OCI-LY1 (cell line): Measurements from ENCODE around the gene MYO3B.

ENCODE experiments used
- EZH2 ChIP-seq: fragments of 200-600 bp; sonication (generic), shearing (Covaris generic); IDR thresholded peaks from 2 replicates; pipeline ENCODE4 v1.8.0; 2017; ENCODE audit warnings: borderline replicate concordance, mixed run types, mild to moderate bottlenecking, antibody characterized with exemption, low read length, moderate library complexity, mixed read lengths
- TF ChIP-seq, protein P1 (sequence below): fragments of 200-600 bp; sonication (generic), shearing (Covaris generic); IDR thresholded peaks from 2 replicates; pipeline ENCODE4 v1.5.1; 2017; ENCODE audit warnings: mild to moderate bottlenecking, antibody characterized with exemption, low read length, moderate library complexity, mixed read lengths

DNA sequence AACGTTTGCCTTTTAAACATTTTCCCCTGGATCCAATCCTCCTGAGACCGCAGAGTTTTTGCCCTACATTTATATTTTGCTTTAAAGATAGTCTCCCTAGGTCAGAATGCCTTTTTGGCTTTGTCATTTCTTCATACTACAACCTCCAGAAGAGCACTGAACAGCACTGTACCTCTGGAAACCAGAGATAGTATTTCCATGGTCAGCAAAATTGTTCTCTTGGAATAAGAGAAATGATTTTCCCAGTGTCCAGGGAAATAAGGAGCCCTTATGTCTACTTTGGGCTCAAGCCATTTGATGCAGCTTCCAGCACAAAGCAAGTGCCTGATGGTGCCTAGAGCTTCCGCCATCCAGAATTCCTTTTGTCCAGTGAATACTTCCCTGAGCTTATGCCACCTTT is 461.7 kb downstream of the MYO3B start:
- TF ChIP-seq, protein P1, sequence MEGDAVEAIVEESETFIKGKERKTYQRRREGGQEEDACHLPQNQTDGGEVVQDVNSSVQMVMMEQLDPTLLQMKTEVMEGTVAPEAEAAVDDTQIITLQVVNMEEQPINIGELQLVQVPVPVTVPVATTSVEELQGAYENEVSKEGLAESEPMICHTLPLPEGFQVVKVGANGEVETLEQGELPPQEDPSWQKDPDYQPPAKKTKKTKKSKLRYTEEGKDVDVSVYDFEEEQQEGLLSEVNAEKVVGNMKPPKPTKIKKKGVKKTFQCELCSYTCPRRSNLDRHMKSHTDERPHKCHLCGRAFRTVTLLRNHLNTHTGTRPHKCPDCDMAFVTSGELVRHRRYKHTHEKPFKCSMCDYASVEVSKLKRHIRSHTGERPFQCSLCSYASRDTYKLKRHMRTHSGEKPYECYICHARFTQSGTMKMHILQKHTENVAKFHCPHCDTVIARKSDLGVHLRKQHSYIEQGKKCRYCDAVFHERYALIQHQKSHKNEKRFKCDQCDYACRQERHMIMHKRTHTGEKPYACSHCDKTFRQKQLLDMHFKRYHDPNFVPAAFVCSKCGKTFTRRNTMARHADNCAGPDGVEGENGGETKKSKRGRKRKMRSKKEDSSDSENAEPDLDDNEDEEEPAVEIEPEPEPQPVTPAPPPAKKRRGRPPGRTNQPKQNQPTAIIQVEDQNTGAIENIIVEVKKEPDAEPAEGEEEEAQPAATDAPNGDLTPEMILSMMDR, result no peak
- no peak for TF ChIP-seq EZH2
